WTC11 (cell line): ENCODE measurements around the gene ARF5.

ENCODE experiments used
- CBFB ChIP-seq: sonication (generic); formaldehyde crosslinking; IDR thresholded peaks from 2 replicates; pipeline ENCODE4 v1.8.1; 2022; ENCODE audit warnings: mild to moderate bottlenecking, low read depth, missing genetic modification reagents
- CTCF ChIP-seq: fragments of 200-600 bp; IDR thresholded peaks from 2 replicates; pipeline ENCODE4 v1.8.0; 2022; ENCODE audit warnings: antibody characterized with exemption
- ETV6 ChIP-seq: sonication (generic); formaldehyde crosslinking; IDR thresholded peaks from 2 replicates; pipeline ENCODE4 v1.8.1; 2022; ENCODE audit warnings: mild to moderate bottlenecking, missing genetic modification reagents
- FOXP4 ChIP-seq: sonication (generic); formaldehyde crosslinking; IDR thresholded peaks from 2 replicates; pipeline ENCODE4 v1.8.0; 2022; ENCODE audit warnings: mild to moderate bottlenecking, missing genetic modification reagents
- MAX ChIP-seq: sonication (generic); formaldehyde crosslinking; IDR thresholded peaks from 2 replicates; pipeline ENCODE4 v1.8.0; 2022; ENCODE audit warnings: mild to moderate bottlenecking, missing genetic modification reagents
- TEAD1 ChIP-seq: sonication (generic); formaldehyde crosslinking; IDR thresholded peaks from 2 replicates; pipeline ENCODE4 v1.8.0; 2022; ENCODE audit warnings: mild to moderate bottlenecking, missing genetic modification reagents
- TEAD4 ChIP-seq: sonication (generic); formaldehyde crosslinking; IDR thresholded peaks from 2 replicates; pipeline ENCODE4 v1.8.0; 2022; ENCODE audit warnings: mild to moderate bottlenecking, missing genetic modification reagents
- USF1 ChIP-seq: sonication (generic); formaldehyde crosslinking; IDR thresholded peaks from 2 replicates; pipeline ENCODE4 v1.8.0; 2022; ENCODE audit warnings: mild to moderate bottlenecking, missing genetic modification reagents
- ZNF281 ChIP-seq: sonication (generic); formaldehyde crosslinking; IDR thresholded peaks from 2 replicates; pipeline ENCODE4 v1.8.0; 2023; ENCODE audit warnings: mild to moderate bottlenecking, missing genetic modification reagents
- TF ChIP-seq, protein P1 (sequence below): sonication (generic); formaldehyde crosslinking; IDR thresholded peaks from 2 replicates; pipeline ENCODE4 v1.8.1; 2022; ENCODE audit warnings: low read depth, mild to moderate bottlenecking, moderate library complexity, missing genetic modification reagents, borderline replicate concordance
- TF ChIP-seq, protein P2 (sequence below): sonication (generic); formaldehyde crosslinking; IDR thresholded peaks from 2 replicates; pipeline ENCODE4 v1.8.1; 2022; ENCODE audit warnings: low read depth, missing genetic modification reagents, borderline replicate concordance
- TF ChIP-seq, protein P3 (sequence below): sonication (generic); formaldehyde crosslinking; IDR thresholded peaks from 2 replicates; pipeline ENCODE4 v1.8.1; 2023; ENCODE audit warnings: mild to moderate bottlenecking, missing genetic modification reagents, moderate library complexity

DNA sequence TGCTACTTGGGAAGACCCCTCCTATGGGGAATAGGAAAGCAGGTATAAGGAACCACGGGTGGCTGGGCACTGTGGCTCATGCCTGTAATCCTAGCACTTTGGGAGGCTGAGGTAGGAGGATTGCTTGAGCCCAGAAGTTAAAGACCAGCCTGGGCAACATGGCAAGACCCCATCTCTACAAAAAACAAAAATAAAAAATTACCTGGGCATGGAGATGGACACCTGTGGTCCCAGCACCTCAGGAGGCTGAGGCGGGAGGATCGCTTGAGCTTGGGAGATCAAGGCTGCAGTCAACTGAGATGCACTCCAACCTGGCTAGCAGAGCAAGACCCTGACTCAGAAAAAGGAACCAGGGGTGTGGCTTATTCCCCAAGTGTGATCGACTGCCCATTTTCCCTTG is 4.3 kb downstream of the ARF5 start:
- TF ChIP-seq TEAD4 (CRISPR knock-in tag), result no peak
- no peak for TF ChIP-seq TEAD1
- TF ChIP-seq, protein P1, sequence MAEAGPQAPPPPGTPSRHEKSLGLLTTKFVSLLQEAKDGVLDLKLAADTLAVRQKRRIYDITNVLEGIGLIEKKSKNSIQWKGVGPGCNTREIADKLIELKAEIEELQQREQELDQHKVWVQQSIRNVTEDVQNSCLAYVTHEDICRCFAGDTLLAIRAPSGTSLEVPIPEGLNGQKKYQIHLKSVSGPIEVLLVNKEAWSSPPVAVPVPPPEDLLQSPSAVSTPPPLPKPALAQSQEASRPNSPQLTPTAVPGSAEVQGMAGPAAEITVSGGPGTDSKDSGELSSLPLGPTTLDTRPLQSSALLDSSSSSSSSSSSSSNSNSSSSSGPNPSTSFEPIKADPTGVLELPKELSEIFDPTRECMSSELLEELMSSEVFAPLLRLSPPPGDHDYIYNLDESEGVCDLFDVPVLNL (CRISPR knock-in tag), result no peak
- TF ChIP-seq MAX (CRISPR knock-in tag), result no peak
- TF ChIP-seq CBFB (CRISPR knock-in tag), result no peak
- no peak for TF ChIP-seq FOXP4 (CRISPR knock-in tag)
- no peak for TF ChIP-seq CTCF
- no peak for TF ChIP-seq ZNF281
- TF ChIP-seq USF1 (CRISPR knock-in tag), result no peak
- TF ChIP-seq, protein P2, sequence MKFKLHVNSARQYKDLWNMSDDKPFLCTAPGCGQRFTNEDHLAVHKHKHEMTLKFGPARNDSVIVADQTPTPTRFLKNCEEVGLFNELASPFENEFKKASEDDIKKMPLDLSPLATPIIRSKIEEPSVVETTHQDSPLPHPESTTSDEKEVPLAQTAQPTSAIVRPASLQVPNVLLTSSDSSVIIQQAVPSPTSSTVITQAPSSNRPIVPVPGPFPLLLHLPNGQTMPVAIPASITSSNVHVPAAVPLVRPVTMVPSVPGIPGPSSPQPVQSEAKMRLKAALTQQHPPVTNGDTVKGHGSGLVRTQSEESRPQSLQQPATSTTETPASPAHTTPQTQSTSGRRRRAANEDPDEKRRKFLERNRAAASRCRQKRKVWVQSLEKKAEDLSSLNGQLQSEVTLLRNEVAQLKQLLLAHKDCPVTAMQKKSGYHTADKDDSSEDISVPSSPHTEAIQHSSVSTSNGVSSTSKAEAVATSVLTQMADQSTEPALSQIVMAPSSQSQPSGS (CRISPR knock-in tag), result no peak
- no peak for TF ChIP-seq ETV6 (CRISPR knock-in tag)
- TF ChIP-seq, protein P3, sequence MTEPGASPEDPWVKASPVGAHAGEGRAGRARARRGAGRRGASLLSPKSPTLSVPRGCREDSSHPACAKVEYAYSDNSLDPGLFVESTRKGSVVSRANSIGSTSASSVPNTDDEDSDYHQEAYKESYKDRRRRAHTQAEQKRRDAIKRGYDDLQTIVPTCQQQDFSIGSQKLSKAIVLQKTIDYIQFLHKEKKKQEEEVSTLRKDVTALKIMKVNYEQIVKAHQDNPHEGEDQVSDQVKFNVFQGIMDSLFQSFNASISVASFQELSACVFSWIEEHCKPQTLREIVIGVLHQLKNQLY, result no peak
